Renal cortical epithelial cell (primary cell): ENCODE measurements around the gene PIPOX. TPM values are rescaled to one million over a fixed set of nuclear protein-coding genes. Genes with fewer than 3 reads are reported as not detected.
A peak's percentile ranks its signal among the peaks of the same experiment; 100 is the strongest.

Experiments
- DNase-seq: peaks from one replicate; pipeline ENCODE4 v3.0.0-alpha.2; 2011; ENCODE audit warnings: low read depth
- total RNA-seq: library from RNA; depleted of rRNA; stranded (reverse); fragments of >200 nt; gene quantifications from 2 replicates; pipeline ENCODE4 v1.2.3, GENCODE V29; 2014

The PIPOX gene
- total RNA-seq, 1 donor from 2014 or later = 0.94 TPM

DNA sequence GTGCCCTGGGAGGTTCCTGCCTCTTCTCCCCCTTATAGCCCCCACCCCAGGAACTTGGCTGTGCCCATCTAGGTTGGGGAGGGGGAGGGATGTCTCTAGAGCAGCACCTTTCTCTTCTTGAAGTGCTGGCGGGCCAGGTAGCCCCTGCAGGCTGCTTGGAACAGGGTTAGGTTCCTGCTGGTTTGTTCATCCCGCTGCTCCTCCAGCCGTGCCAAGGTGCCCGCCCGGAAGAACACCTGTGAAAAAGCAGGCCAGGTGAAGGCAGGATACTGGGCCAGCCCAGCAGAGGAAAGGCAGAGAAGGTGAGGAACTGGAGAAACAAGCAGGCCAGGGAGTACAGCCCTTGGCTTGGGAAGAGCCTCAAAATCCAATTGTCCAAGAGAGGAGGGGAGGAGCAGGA, 56.6 kb downstream of the PIPOX start:
- no peak for DNase-seq

DNA sequence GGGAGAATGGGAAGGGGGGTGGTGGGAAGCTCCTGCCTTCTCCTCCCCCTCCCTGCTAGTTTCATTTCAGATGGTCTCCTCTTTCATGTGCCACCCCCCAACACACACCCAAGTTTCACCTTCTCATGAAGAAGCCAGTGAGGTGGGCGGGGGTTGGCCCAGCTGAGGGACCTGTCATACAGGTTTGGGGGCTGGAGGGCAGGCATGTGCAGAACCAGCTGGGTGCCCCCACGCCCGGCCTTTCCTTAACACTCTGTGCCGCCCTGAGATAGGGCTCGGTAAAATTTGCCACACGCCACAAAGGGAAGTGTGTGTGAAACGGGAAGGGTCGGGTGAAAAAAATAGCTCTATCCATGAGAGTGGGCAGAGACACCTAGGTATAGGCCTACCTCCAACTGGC, 57.4 kb downstream of the PIPOX start:
- no peak for DNase-seq

DNA sequence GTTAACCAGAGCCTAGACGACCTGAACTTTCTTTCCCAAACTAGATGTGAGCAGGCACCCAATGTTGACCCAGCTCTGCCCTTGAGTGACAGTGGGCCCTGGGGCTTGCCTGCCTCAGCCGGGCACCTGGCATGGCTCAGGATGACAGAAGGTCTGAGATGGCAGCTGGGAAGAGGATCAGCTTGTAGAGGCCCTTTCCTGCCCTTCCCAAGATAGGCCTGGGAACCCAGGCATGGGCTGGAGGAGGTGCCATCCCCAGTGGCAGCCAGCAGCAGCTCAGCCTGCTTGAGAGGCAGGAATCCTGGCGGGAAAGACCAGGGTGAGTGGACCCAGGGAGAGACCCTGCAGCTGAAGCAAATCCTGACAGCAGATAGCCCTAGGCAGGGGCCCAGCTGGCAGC, 59.1 kb downstream of the PIPOX start:
- DNase-seq = no peak

DNA sequence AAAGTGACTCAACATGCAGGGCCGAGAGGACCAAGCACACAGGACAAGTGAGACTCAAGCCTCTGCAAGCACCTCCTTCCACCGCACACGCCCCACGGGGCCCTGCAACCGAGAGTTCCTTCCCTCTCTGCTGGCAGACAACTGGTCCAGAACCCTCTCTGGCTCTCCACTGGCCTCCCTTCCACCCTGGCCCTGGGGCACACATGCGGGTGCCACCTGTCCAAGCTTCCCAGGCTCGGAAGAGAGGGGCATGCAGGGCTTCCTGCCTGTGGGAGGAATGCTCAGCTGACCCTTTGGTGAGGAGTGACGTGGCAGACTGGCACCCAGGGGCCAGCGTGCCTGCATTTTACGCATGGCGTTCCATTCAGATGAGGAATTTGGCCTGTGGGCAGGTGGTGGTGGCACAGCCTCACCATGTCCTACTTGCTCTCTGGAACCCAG, 59.8 kb downstream of the PIPOX start:
- DNase-seq = peak; percentile 88

DNA sequence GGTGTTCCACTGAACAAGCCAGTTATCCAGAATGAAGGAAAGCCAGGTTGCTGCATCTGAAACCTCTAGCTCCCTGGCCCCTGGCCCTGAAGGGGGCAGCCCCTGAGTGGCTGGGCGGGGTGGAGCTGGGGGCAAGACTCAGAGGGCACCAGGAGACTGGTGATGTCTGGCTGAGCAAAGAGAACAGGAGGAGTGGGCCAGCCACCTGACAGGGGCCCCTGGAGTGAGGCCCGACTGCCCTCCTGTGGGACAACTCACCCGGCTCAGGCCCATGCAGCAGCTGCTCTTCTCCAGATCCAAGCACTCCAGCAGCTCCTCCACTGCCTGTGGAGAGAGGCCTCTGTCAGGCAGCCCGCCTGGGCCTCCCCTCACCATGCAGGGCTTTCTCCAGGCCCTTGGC, 60.4 kb downstream of the PIPOX start:
- no peak for DNase-seq

Other genes starting within 250 kb of the PIPOX start
- 1.4 and 14.9 TPM in 2 replicates for gene FAM222B, start 200.4 kb upstream of the PIPOX start, total RNA-seq
- 25.7 and 42.8 TPM in 2 replicates for gene ERAL1, start 188.1 kb upstream of the PIPOX start, total RNA-seq
- 62.7 and 158 TPM in 2 replicates for gene FLOT2, start 145.4 kb upstream of the PIPOX start, total RNA-seq
- 8.0 and 16.5 TPM in 2 replicates for gene DHRS13, start 140.1 kb upstream of the PIPOX start, total RNA-seq
- 12.9 and 47.0 TPM in 2 replicates for gene PHF12, start 91.6 kb upstream of the PIPOX start, total RNA-seq
- not detected in 2 replicates for gene SEZ6, start 37.1 kb upstream of the PIPOX start, total RNA-seq
- 25.4 and 65.5 TPM in 2 replicates for gene MYO18A, start 137.3 kb downstream of the PIPOX start, total RNA-seq
- gene CRYBA1, start 203.7 kb downstream of the PIPOX start, total RNA-seq = not detected in 2 replicates